ENCODE measurements around the gene USP20. TPM values are rescaled to one million over a fixed set of nuclear protein-coding genes. Genes with fewer than 3 reads are reported as not detected.

Gene USP20
- total and polyA plus RNA-seq, 4 donors: 8.2 to 19.8 (median 10.3) TPM

- peak overlapping the region; percentile 56 to 94 (median 86) for H3K4me3 ChIP-seq (ENCODE audit: low read depth in 1 of 3, low read length in 3 of 3)
- DNase-seq (ENCODE audit: low spot score): no peak
- peaks cover 3 to 17% (median 16%) of the 10 kb centered on the region in 4 donors for H3K36me3 ChIP-seq (ENCODE audit: control insufficient read depth in 4 of 4, insufficient read depth in 3 of 4, low read depth in 1 of 4, low read length in 3 of 4)
- TF ChIP-seq HNF4G (IDR thresholded peaks at IDR 0.05) (no peak), RAD21 (IDR thresholded peaks at IDR 0.05) (no peak), RXRA (IDR thresholded peaks at IDR 0.05) (no peak), REST (IDR thresholded peaks at IDR 0.05) (no peak), TAF1 (conservative IDR thresholded peaks at IDR 0.05) (no peak), YY1 (IDR thresholded peaks at IDR 0.05) (no peak), HNF4A (conservative IDR thresholded peaks at IDR 0.05) (no peak)
- WGBS: 1% methylated on average over 19 of the region's 19 CpGs
- peak overlapping the region; percentile 76 to 84 for H3K9ac ChIP-seq (ENCODE audit: low read depth in 1 of 2, low read length in 2 of 2)
- peak overlapping the region in 1 of 2 donors; percentile 49 for H3K27ac ChIP-seq (ENCODE audit: low read depth in 1 of 2, low read length in 2 of 2)
- no peaks in the 10 kb centered on the region for H3K9me3 ChIP-seq (ENCODE audit: control insufficient read depth in 4 of 4, low read length in 3 of 4)
- H3K27me3 ChIP-seq (ENCODE audit: control insufficient read depth in 4 of 4, insufficient read depth in 4 of 4, low read length in 3 of 4): no peaks in the 10 kb centered on the region
- peaks cover 0 to 24% (median 19%) of the 10 kb centered on the region in 4 donors for H3K4me1 ChIP-seq (ENCODE audit: control insufficient read depth in 4 of 4, insufficient read depth in 4 of 4, low read length in 3 of 4)
These were observed 584 bp downstream of the USP20 start for GRCh38 chr9:129835860-129836223.

- WGBS: 64% methylated on average over 16 of the region's 16 CpGs
- H3K4me3 ChIP-seq (ENCODE audit: low read depth in 1 of 3, low read length in 3 of 3): peak overlapping the region; percentile 56 to 94 (median 86)
- H3K27me3 ChIP-seq (ENCODE audit: control insufficient read depth in 4 of 4, insufficient read depth in 4 of 4, low read length in 3 of 4): no peaks in the 10 kb centered on the region
- H3K4me1 ChIP-seq (ENCODE audit: control insufficient read depth in 4 of 4, insufficient read depth in 4 of 4, low read length in 3 of 4): peaks cover 0 to 24% (median 19%) of the 10 kb centered on the region in 4 donors
- no peak for DNase-seq (ENCODE audit: low spot score)
- no peak overlapping the region for H3K27ac ChIP-seq (ENCODE audit: low read depth in 1 of 2, low read length in 2 of 2)
- H3K9ac ChIP-seq (ENCODE audit: low read depth in 1 of 2, low read length in 2 of 2): peak overlapping the region; percentile 76 to 84
- H3K9me3 ChIP-seq (ENCODE audit: control insufficient read depth in 4 of 4, low read length in 3 of 4): no peaks in the 10 kb centered on the region
- TF ChIP-seq CTCF (IDR thresholded peaks at IDR 0.05; ENCODE audit: low read depth, low read length, missing input control): no peak
- H3K36me3 ChIP-seq (ENCODE audit: control insufficient read depth in 4 of 4, insufficient read depth in 3 of 4, low read depth in 1 of 4, low read length in 3 of 4): peaks cover 1 to 12% (median 12%) of the 10 kb centered on the region in 4 donors
These were observed 1.2 kb downstream of the USP20 start for GRCh38 chr9:129836311-129837007.

- H3K4me1 ChIP-seq (ENCODE audit: control insufficient read depth in 4 of 4, insufficient read depth in 4 of 4, low read length in 3 of 4): peaks cover 0 to 20% (median 17%) of the 10 kb centered on the region in 4 donors
- peaks cover 0 to 2% (median 0%) of the 10 kb centered on the region in 4 donors for H3K36me3 ChIP-seq (ENCODE audit: control insufficient read depth in 4 of 4, insufficient read depth in 3 of 4, low read depth in 1 of 4, low read length in 3 of 4)
- H3K27me3 ChIP-seq (ENCODE audit: control insufficient read depth in 4 of 4, insufficient read depth in 4 of 4, low read length in 3 of 4): no peaks in the 10 kb centered on the region
- no peak overlapping the region for H3K9ac ChIP-seq (ENCODE audit: low read depth in 1 of 2, low read length in 2 of 2)
- H3K27ac ChIP-seq (ENCODE audit: low read depth in 1 of 2, low read length in 2 of 2): no peak overlapping the region
- no peak for TF ChIP-seq FOXA1 (IDR thresholded peaks at IDR 0.05)
- TF ChIP-seq HNF4A (conservative IDR thresholded peaks at IDR 0.05): no peak
- no peak for TF ChIP-seq REST (IDR thresholded peaks at IDR 0.05)
- no peak for TF ChIP-seq EGR1 (IDR thresholded peaks at IDR 0.05; ENCODE audit: low read depth in 2 of 2)
- no peak for TF ChIP-seq MAX (IDR thresholded peaks at IDR 0.05)
- no peak for TF ChIP-seq GABPA (IDR thresholded peaks at IDR 0.05 in 1 of 2, conservative IDR thresholded peaks at IDR 0.05 in 1 of 2)
- WGBS: 91% methylated on average over 12 of the region's 12 CpGs
- no peaks in the 10 kb centered on the region for H3K9me3 ChIP-seq (ENCODE audit: control insufficient read depth in 4 of 4, low read length in 3 of 4)
- DNase-seq (ENCODE audit: low spot score): no peak
- H3K4me3 ChIP-seq (ENCODE audit: low read depth in 1 of 3, low read length in 3 of 3): no peak overlapping the region
These were observed 3.5 kb downstream of the USP20 start for GRCh38 chr9:129838707-129839259.
